Activated CD4-positive, alpha-beta T cell treated with anti-CD3 and anti-CD28 coated beads, Interleukin-2, amount 50 U/mL, for 4 hours (primary cell): ENCODE results near the gene TUBA1A.
A peak's percentile ranks its signal among the peaks of the same experiment; 100 is the strongest.
"Not testable (repeated sequence)": the region's sequence is repeated elsewhere in the genome, so short reads cannot be mapped to it uniquely, and the experiment has no call there.

Experiments used
- DNase-seq, 2 experiments: peaks; one replicate each; pipeline ENCODE4 v3.0.0-alpha.2; 2020

The TUBA1A gene

GRCh38 chr12:49188916-49189367, at the start of gene TUBA1A:
TUBA1A (minus strand) TSS chr12:49189080; CDS start chr12:49188979, 101 bp downstream.
- peak; percentile 83 for DNase-seq

DNA sequence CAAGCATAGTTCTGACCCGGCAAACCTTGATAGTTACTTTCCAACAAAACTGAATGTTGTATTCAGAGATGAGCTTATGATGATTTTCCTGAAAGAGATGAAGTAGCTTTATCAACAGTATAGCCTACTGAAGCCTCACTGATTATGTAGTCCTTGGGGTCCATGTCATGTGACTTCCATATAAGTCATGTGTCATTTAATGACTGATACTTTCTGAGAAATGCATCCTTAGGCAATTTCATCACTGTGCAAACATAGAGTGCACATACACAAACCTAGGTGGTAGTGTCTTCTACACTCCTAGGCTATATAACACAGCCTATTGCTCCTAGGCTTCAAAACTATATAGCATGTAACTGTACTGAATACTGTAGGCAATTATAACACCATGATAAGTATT, 47.5 kb upstream of the TUBA1A start:
- DNase-seq, result no peak

DNA sequence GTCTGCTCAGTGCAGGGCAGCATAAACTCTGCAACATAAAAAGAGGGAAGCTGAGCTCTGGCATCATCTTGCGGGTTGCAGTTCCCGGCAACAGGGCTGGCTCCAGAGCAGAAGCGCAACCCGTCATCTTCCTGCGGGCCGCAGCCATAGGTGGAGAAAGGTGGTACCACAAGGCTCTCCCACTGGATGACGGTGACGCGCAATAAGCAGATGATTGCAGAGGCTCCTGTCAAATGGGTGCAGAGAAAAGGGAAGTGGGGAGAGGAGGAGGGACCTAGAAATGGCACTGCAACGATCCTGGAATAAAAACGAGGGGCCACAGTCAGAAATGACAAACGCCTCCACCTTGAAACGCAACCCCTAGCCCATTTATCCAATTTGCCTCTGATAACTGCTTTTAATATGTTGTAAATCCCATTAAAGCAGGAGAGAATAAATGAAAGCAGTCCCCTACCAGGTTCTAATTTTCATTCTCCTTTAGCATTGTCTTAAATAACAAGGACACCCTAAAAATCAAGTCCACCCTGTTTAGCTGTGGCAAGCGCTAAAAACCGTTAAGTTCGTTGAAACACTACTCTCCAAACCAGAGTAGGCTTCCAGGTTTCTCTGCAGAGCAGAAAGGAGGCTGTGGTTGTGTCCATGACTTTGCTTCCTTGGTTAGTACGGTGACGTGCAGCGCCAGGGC, 45.1 kb upstream of the TUBA1A start:
- DNase-seq, result no peak

- no peak for DNase-seq
These were observed 44.3 kb upstream of the TUBA1A start for GRCh38 chr12:49232940-49233841.

GRCh38 chr12:49231878-49232655, 43.2 kb upstream of the TUBA1A start:
- no peak for DNase-seq

DNA sequence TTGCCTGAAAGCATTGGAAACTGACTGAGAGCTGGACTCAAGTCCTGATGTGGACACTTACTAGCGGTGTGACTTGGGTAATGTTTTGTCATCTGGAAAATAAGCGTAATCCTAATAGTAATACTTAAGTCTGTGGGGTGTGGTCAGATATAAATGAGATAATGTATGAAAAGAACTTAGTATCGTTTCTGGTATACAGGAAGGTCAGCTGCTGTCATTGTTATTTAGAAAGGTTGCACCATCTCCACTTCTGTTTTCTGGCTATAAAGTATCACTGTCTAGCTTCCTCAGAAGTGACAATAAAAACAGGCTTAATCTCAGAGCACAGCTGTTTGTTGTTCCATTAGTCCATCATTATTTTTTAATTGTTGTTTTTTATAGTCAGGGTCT, 41.9 kb upstream of the TUBA1A start:
- DNase-seq, result no peak

DNA sequence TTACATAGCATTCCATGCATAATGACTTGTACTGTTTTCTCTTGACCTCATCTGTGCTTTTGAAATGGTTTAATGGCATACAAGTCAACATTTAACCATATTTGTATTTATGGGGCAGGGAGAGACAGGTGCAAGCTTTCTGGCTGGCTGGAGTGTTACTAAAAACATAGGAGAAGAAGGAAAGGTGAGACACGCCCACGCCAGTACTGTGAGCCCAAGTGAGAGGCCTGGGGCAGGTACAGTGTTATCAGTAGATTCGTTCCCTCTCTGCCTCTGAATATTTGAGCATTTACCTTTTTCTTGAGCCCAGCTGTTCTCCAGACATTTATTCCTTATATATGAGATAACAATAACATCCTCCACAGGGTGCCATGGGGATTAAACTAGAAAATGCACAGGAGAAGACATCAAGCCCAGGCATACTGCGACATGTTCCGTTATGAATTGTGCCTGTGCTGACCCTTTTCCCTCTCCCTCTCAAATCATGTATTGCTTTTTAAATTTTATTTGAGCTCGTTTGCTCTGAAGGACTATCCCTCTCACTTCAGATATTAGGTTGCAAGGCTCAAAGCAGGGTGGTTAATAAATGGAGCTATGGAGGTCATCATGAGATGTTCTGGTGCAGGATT, 41.4 kb upstream of the TUBA1A start:
- DNase-seq, result no peak

GRCh38 chr12:49228653-49229052, 39.8 kb upstream of the TUBA1A start:
- no peak for DNase-seq

- no peak for DNase-seq
These were observed 38.8 kb upstream of the TUBA1A start for GRCh38 chr12:49227713-49228112.

- no peak for DNase-seq
These were observed 36.8 kb upstream of the TUBA1A start for GRCh38 chr12:49225576-49226166.

- no peak for DNase-seq
These were observed 34.9 kb upstream of the TUBA1A start for GRCh38 chr12:49223590-49224369.

GRCh38 chr12:49223122-49223521, 34.2 kb upstream of the TUBA1A start:
- DNase-seq, result no peak

DNA sequence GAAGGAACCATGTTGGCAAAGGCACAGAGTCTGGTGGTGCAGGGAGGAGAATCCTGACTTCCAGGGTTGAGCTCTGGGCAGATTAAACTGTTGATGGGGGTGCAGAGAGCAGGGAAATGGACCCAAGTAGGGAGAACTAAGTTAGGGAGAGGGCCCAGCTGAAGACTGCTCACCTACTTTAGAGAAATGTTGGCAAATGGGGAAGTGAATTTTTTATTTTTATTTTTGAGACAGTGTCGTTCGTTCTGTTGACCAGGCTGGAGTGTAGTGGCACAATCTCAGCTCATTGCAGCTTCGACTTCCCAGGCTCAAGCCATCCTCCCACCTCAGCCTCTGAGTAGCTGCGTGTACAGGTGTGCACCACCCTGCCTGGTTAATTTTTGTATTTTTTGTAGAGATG, 32.1 kb upstream of the TUBA1A start:
- DNase-seq, result no peak

DNA sequence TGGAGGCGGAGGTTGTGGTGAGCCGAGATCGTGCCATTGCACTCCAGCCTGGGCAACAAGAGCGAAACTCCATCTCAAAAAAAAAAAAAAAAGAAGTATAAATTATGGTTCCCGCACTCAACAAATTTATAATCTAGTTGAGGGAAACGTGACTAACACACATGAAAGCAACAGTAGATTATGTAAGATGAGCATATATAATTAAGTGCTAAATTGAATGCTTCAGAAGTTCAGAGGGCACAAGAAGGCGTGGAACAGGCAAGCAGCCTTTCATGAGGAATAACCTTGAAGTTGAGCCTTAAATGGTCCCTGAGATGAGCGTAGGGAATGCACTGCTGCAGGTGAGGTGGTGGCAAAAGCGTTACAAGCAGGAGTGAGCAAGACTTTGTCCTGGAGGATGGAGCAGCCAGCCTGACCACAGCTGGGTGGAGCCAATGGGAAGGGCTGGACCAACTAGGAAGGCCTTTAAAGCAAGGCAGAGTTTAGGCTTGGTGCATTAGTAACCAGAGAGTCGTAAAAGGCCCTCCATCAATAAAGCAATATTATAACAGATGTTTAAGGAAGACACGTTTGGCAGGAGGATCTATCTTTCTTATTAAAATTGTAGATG, 30.6 kb upstream of the TUBA1A start:
- no peak for DNase-seq

GRCh38 chr12:49212572-49212971, 23.7 kb upstream of the TUBA1A start:
- no peak for DNase-seq

DNA sequence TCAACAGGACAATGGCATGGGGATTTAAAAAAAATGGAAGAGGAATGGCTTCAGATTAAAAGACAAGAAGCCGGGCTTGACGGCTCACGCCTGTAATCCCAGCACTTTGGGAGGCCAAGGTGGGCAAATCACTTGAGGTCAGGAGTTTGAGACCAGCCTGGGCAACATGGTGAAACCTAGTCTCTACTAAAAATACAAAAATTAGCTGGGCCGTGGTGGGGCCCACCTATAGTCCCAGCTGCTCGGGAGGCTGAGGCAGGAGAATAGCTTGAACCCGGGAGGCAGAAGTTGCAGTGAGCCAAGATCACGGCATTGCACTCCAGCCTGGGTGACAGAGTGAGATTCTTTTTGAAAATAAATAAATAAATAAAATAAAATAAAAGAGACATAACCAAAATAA, 21.8 kb upstream of the TUBA1A start:
- DNase-seq, result not testable (repeated sequence)

DNA sequence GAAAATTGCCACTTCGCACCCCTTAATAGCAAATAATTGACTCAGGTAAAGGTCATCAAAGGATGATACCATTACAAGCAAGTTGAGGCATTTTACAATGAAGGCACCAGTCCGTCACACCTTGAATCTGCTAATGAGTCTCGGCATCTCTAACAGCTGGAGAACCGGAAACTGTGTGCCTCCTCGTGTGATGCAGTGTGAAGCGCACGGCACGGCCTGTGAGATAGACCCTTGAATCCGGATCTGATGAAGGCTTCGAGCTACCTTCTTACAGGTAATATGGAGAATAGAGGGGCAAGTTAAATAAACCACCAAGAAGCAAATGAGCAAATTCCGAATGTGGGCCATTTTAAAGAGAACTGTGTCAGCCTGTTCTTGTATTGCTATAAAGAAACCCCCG, 19.8 kb upstream of the TUBA1A start:
- no peak for DNase-seq

DNA sequence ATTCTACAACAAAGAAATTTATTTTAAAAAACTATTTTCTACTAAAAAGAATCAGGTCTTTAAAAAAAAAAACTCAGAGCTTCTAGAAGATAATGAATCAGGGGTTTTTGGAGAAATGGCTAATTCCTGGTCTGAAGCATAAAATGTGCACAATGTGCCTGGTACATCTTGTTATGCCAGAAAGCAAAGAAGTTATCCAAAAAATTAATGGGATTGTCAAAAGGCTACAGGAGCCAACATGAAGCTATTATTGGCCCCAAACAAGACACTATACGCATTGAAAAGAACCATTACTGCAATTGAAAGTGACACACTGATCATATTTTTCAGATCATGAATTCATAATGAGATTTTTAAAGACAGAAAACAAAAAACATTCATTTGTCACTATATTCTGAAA, 19.3 kb upstream of the TUBA1A start:
- DNase-seq, result no peak

DNA sequence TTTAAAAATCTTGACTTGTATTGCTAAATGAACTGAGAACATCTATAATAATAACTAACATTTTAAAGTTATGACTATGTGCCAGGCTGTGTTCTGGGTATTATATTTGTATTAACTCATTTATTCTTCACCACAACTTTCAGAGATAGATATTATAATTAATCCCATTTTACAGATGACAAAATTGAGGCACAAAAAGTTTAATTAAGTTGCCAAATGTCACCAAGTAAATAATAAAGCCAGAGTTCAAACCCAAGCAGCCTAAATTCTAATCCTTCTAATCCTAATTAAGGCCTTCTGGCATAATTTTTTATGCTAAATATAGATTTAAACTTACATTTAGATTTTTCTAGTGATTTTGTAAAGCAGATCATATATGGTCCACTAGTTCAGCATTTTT, 17.5 kb upstream of the TUBA1A start:
- DNase-seq, result no peak

DNA sequence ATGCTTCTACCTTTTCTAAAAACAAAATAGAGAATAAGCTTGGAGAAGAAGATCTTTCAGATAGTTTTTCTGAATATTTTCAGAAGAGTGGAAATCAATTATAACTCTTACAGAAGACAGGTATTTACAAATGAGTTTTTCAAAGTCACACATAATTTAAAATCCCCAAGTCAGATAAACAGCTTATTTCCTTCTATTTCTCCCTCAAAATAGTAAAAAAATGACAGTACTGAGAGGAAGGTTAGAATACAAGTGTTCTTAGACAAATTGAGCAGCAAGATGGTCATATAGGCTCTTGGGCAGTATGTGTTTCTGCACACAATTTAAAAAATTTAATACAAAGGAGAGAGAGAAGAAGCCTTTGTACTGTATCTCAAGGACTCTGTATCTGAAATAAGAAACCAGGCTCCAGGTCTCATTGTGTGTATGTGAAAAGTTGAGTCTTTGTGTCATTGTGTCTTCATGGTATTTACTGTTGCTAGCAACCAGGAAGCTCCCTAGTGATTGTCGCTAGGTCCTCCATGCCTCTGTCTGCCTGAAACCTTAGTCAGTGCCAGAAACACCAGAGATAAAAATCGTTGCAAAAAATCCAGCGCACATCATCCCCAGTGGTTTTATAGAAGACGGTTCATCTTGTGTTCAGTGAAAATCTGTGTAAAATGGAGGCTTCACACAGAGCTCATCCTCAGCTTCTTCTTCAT, 12.9 kb upstream of the TUBA1A start:
- DNase-seq, result no peak
